ENCODE measurements around the gene TBX10. TPM values are rescaled to one million over a fixed set of nuclear protein-coding genes. Genes with fewer than 3 reads are reported as not detected.
A peak's percentile ranks its signal among the peaks of the same experiment; 100 is the strongest.

The TBX10 gene
- total RNA-seq, 2 experiments from 2014 or later, result not detected

DNA sequence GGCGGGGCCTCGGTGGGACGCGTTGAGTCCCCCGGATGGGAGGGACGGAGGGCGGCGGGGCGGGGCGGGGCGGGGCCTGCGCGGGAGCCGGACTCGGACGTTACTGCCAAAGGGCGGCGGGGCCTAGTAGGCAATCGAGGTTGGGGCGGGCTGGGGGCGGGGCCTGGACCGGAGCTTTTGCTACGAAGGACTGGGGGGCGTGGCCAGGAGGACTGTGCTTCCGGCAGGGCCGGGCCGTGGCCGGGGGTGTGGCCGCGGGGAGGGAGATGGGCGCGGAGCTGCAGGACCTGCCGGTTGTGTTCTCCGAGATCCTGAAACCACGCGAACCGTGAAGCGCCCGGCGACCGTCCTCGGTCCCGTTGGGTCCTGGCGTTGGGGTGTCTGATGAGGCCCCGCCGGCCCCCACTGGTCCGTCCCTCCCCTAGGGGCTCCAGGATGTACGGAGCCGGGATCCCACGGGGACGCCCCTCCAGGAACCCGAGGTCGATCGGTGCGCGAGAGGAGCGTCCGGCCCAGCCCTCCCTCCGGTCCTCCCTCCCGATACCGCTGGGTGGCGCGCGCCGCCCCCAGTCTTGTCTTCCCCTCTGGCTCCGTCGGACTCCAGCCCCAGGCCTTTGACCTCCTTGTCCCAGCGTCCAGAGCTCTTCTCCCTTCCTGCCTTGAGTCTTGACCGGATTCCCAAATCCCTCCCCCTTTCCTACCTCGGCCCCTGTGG lies 9.2 kb downstream of the TBX10 start:
- Histone ChIP-seq H3K4me1 (ENCODE audit: insufficient read depth, low read length) (peaks cover 22% of the 10 kb centered on the region), H3K36me3 (ENCODE audit: insufficient read depth, low read length) (no peaks in the 10 kb centered on the region), H3K27ac (ENCODE audit: low read depth in 1 of 2, low read length in 2 of 2) (peak overlapping the region; percentile 61 to 92), H3K27me3 (ENCODE audit: control insufficient read depth in 1 of 2, insufficient read depth in 2 of 2, low read length in 2 of 2) (no peaks in the 10 kb centered on the region), H3K9me3 (ENCODE audit: control insufficient read depth in 1 of 2, insufficient read depth in 1 of 2, low read length in 2 of 2) (no peaks in the 10 kb centered on the region), H3K4me3 (ENCODE audit: low read length) (peak overlapping the region; percentile 90)
- TF ChIP-seq, protein P1, sequence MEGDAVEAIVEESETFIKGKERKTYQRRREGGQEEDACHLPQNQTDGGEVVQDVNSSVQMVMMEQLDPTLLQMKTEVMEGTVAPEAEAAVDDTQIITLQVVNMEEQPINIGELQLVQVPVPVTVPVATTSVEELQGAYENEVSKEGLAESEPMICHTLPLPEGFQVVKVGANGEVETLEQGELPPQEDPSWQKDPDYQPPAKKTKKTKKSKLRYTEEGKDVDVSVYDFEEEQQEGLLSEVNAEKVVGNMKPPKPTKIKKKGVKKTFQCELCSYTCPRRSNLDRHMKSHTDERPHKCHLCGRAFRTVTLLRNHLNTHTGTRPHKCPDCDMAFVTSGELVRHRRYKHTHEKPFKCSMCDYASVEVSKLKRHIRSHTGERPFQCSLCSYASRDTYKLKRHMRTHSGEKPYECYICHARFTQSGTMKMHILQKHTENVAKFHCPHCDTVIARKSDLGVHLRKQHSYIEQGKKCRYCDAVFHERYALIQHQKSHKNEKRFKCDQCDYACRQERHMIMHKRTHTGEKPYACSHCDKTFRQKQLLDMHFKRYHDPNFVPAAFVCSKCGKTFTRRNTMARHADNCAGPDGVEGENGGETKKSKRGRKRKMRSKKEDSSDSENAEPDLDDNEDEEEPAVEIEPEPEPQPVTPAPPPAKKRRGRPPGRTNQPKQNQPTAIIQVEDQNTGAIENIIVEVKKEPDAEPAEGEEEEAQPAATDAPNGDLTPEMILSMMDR (IDR thresholded peaks at IDR 0.05), result peak; percentile 77
- peaks cover 6% of the 10 kb centered on the region for H3K4me1 Mint-ChIP-seq (ENCODE audit: low read depth)
- peak overlapping the region; percentile 89 for H3K27ac Mint-ChIP-seq
- no peaks in the 10 kb centered on the region for H3K27me3 Mint-ChIP-seq
- H3K4me3 Mint-ChIP-seq, result peak overlapping the region; percentile 94
- ChIA-PET CTCF (interaction anchor here (1.1 to 3.7 kb wide), 11 partner anchors 8 to 390 kb away, joined by 3 to 38 read pairs (median 7); partner anchors contain the start of genes GSTP1 and TBX10), POLR2A (interaction anchor here (1.1 to 4.5 kb wide), 9 partner anchors 10 to 279 kb away, joined by 3 to 51 read pairs (median 11); partner anchors contain the start of genes ACY3, GSTP1 and POLD4)
- peak; percentile 64 for ATAC-seq (ENCODE audit: poor library complexity)
- intact Hi-C loops (cut with DNase I, micrococcal nuclease), result loop anchor here (1.0 to 2.0 kb wide), 2 partner anchors 18 to 174 kb away; no protein-coding TSS in a partner anchor
- no peaks in the 10 kb centered on the region for H3K9me3 Mint-ChIP-seq
- no peaks in the 10 kb centered on the region for H3K36me3 Mint-ChIP-seq (ENCODE audit: low read depth)
- DNase-seq, result peak; percentile 86 to 99 (median 94)

DNA sequence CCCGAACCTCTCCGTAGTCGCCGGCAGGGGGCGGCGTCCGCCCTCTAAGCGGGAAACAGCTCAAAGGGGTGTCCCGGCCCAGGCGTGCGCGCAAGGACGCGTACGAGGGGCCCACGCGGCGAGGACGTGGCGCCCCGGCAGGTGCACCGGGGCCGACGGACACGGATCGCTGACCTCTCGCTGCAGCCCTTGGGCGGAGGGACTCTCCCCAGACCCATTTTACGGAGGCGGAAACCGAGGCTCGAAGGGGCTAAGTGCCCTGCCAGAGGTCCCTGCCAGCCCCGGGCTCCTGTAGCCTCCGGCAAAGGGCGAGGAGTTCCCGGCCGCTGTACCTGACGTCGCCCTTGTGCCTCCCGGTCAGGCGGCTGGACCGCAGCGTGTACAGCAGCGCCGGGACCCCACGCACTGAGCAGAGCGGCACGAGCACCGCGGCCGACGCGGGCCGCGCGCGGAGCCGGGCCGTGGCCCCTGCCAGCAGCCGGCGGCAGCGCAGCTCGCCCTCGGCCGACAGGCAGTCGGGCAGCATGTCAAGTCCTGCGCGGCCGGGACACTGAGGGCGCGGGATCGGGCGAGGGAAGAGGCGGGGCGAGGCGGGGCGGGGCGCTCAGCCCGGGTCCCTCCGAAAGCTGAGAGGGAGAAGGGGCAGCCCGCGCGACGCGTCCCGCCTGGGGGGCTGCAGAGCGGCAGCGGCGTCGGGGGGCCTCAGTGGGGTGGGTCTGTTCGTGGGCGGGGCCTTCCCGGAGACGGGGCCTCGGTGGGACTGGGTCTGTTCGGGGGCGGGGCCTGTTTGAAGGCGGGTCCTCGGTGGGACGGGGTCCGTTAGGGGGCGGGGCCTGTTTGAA lies 10.0 kb downstream of the TBX10 start, which contains the start of gene NUDT8:
NUDT8 (minus strand) TSS at position 552 of the 842 bp plus-strand sequence; CDS start at position 526, 26 bp downstream.
- H3K4me3 Mint-ChIP-seq, result peak within 1 kb of the TSS; percentile 94
- peak within 1 kb of the TSS; percentile 89 for H3K27ac Mint-ChIP-seq
- Histone ChIP-seq H3K9me3 (ENCODE audit: control insufficient read depth in 1 of 2, insufficient read depth in 1 of 2, low read length in 2 of 2) (no peaks in the 10 kb centered on the region), H3K27me3 (ENCODE audit: control insufficient read depth in 1 of 2, insufficient read depth in 2 of 2, low read length in 2 of 2) (no peaks in the 10 kb centered on the region), H3K36me3 (ENCODE audit: insufficient read depth, low read length) (no peaks in the 10 kb centered on the region), H3K4me3 (ENCODE audit: low read length) (peak within 1 kb of the TSS; percentile 90), H3K4me1 (ENCODE audit: insufficient read depth, low read length) (peaks cover 22% of the 10 kb centered on the region), H3K27ac (ENCODE audit: low read depth in 1 of 2, low read length in 2 of 2) (peak within 1 kb of the TSS; percentile 61 to 92)
- H3K27me3 Mint-ChIP-seq, result no peaks in the 10 kb centered on the region
- ChIA-PET POLR2A (interaction anchor here (0.5 to 4.5 kb wide), 14 partner anchors 11 to 389 kb away, joined by 3 to 51 read pairs (median 4); partner anchors contain the start of genes ACY3, GSTP1 and POLD4), CTCF (interaction anchor here (0.7 to 3.7 kb wide), 20 partner anchors 9 to 389 kb away, joined by 3 to 38 read pairs (median 5); partner anchors contain the start of genes ACY3, GSTP1 and TBX10)
- H3K36me3 Mint-ChIP-seq (ENCODE audit: low read depth), result no peaks in the 10 kb centered on the region
- intact Hi-C loops (cut with DNase I, micrococcal nuclease), result loop anchor here (1.0 to 2.0 kb wide), 6 partner anchors 15 to 175 kb away; partner anchors contain the start of gene NDUFV1 (in 1 of the 2)
- H3K9me3 Mint-ChIP-seq, result no peaks in the 10 kb centered on the region
- peak; percentile 77 to 94 (median 84) for DNase-seq
- peaks cover 6% of the 10 kb centered on the region for H3K4me1 Mint-ChIP-seq (ENCODE audit: low read depth)
- peak; percentile 71 for ATAC-seq (ENCODE audit: poor library complexity)
- TF ChIP-seq, protein P1 (IDR thresholded peaks at IDR 0.05), result peak; percentile 96

Measured in CD4-positive, alpha-beta T cell (primary cell).